SK-N-DZ (cell line): ENCODE measurements around the gene KRT33B.
"Not testable (repeated sequence)": the region's sequence is repeated elsewhere in the genome, so short reads cannot be mapped to it uniquely, and the experiment has no call there.

Experiments
- DNase-seq: peaks from one replicate; pipeline ENCODE4 v3.0.0-alpha.2; 2015; ENCODE audit warnings: low spot score

KRT33B gene

GRCh38 chr17:41393826-41394225 is 24.2 kb upstream of the KRT33B start:
- no peak for DNase-seq

- DNase-seq = no peak
Observed at GRCh38 chr17:41393294-41393693, 23.7 kb upstream of the KRT33B start.

GRCh38 chr17:41392278-41392677 is 22.7 kb upstream of the KRT33B start:
- no peak for DNase-seq

DNA sequence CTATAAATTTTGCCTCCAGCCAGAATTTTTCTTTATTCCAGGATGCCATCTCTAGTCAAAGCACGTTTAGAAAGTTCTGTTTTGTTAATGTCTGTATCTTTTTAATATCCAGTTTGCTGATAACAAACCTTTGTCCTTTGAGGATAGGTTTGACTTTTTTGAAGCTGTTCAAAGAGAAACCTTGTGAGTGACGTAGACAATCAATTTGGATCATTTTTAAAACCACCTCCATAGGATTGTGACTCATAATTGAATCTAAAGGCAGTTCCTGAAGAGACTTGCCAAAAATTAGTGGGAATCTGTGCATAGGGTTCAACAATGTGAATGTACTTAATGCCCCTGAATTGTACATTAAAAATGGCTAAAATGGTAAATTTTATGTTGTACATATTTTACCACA is 21.9 kb upstream of the KRT33B start:
- no peak for DNase-seq

GRCh38 chr17:41390411-41390938 is 20.9 kb upstream of the KRT33B start:
- no peak for DNase-seq

DNA sequence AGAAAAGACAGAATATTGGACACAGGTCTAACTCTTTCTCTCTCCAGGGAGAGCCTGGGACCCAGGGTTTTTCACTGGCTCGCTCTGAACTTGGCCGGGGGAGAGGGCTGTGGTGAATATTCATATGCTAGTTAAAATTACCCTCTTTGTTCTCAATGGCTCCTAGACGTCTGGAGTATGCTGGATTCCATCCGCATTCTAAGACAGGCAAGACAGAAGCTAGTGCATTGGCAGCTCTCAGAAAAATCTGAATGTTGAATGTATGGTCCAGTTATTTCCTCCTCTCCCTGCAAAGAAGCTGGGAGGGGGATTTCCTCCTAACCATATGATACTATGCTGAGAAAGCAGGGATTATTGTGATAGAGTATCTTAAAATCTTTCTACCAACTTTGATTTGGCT is 18.1 kb upstream of the KRT33B start:
- DNase-seq = no peak

- DNase-seq = no peak
Observed at GRCh38 chr17:41386227-41386626, 16.6 kb upstream of the KRT33B start.

DNA sequence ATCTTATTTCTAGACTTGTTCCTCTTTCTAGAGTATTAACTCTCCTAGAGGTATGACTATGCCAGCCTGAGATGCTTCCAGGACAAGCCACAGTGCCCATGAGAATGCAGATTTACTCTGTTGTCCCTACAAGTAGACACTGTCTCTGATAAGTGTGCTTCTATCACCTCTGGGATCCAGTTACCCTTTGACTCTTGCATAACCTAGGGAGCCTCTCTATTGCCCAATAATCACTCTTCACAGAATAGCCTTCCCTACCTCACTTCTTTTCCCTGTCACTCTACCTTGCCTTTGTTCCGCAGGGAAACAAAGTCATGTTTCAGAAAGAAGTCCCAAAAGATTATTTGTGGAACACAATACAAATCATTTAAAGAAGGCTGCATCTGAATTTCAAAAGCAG is 14.1 kb upstream of the KRT33B start:
- no peak for DNase-seq

DNA sequence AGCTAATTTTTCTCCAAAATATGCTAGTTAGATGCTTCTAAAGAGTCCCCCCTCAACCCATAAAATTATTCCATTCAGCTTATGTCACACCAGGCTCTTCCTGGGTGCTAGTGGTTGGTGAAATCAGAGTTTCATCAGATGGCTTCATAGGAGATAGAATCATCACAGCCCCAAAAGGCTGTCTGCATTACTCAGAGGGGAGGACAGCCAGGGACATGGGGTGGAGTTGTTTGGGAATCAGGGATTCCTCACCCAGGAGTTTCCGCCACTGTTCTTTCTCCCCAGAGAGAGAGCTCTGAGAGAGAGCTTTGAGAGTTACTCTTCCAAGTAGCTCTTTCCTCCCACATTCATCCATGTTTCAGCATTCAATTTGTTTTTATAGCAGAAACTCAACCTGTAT is 12.8 kb upstream of the KRT33B start:
- DNase-seq = no peak

- DNase-seq = not testable (repeated sequence)
Observed at GRCh38 chr17:41381943-41382342, 12.3 kb upstream of the KRT33B start, which contains the start of gene KRT34. Gene KRT34, minus strand, starts transcription at chr17:41382306. Its CDS starts 60 bp downstream, at chr17:41382246.

GRCh38 chr17:41380091-41380490 is 10.5 kb upstream of the KRT33B start:
- not testable (repeated sequence) for DNase-seq

- DNase-seq = no peak
Observed at GRCh38 chr17:41377546-41377945, 7.9 kb upstream of the KRT33B start.

- no peak for DNase-seq
Observed at GRCh38 chr17:41369023-41369422, 590 bp downstream of the KRT33B start.

GRCh38 chr17:41367426-41368075 is 2.1 kb downstream of the KRT33B start:
- DNase-seq = no peak

GRCh38 chr17:41366070-41366469 is 3.5 kb downstream of the KRT33B start:
- DNase-seq = no peak

GRCh38 chr17:41363881-41364280 is 5.7 kb downstream of the KRT33B start:
- no peak for DNase-seq

DNA sequence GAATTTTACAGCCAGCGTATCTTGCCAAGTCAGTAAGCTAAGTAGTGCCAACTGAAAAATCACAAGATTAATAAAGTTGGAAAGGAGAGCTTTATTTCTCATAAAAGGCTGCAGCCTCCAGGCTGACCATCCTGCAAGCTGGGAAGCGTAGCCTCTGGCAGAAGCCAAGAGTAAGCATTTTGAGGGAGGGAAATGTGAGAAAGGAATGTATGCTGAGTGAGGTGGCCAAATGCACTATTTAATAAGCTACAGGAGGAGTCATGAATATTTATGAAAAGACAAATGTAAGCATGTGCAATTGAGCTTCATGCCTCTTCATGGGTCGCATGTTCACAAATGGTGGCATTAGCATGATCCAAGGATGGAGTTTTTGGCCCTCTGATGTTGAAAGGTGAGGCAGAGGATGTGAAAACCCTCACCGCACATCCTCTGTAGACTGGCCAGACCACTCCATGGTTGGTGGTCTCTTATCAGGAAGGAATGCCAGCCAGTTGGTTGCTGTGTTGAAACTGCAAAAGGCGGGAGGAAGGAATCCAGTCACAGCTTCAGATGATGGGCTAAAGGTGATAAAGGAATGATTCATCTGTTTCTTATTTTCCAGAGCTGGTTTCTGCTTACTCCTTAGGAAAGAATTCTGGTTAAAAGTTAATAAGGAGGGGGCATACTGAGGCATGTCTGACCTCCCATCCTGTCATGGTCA is 9.2 kb downstream of the KRT33B start:
- DNase-seq = no peak

- no peak for DNase-seq
Observed at GRCh38 chr17:41354536-41354935, 15.1 kb downstream of the KRT33B start.

- no peak for DNase-seq
Observed at GRCh38 chr17:41352597-41353366, 16.8 kb downstream of the KRT33B start.

GRCh38 chr17:41351177-41351576 is 18.4 kb downstream of the KRT33B start:
- no peak for DNase-seq

- not testable (repeated sequence) for DNase-seq
Observed at GRCh38 chr17:41350381-41350878, 19.2 kb downstream of the KRT33B start, which contains the start of gene KRT33A. Gene KRT33A, minus strand, starts transcription at chr17:41350828. Its CDS starts 61 bp downstream, at chr17:41350767.
